Measurements from ENCODE around the gene XRCC4.

XRCC4 gene

DNA sequence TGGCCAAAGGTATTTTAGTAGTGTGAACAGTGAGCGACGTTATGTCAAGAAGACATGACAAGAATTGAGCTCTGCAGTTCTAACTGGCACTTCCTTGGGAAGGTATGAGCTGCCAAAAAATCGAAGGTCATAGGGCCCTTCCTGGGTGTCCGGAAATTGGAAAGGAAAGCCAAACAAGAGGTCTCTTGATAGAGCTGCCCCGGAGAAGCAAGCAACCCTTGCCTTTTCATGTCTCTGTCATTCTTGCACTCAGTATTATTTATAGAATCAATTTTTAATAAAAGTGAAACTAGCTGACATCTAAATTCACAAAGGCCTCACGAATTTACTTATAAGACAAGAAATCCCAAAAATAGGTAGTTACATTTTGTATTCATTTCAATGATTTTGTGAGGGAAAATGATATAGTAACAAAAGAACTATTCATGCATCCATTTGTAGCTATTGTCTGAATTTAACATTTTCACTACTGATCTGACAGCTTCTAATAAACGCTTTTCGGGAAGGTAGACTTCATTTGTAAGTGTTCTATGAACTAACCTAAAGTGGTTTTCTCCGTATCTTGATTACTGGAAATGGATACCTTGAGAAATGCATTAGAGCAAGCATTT is 280.4 kb downstream of the XRCC4 start:
- no peak for DNase-seq

DNA sequence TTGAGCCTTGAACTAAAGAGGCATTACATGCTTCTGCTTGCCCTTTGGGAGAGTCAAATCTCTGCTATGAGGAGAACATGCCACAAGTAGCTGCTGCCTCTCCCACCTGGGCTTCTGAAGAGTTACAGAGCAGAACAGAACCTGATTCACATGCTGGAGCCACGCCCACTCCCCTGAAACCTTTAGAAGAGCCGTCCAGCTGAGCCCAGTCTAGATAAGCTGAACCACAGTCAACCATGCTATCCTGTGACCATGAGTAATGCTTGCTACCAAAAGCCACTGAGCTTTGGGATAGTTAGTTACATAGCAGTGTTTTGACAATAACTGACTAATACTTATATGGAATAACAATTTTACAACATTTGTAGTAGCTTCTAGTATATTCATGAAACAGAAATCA is 283.2 kb downstream of the XRCC4 start:
- DNase-seq = no peak

DNA sequence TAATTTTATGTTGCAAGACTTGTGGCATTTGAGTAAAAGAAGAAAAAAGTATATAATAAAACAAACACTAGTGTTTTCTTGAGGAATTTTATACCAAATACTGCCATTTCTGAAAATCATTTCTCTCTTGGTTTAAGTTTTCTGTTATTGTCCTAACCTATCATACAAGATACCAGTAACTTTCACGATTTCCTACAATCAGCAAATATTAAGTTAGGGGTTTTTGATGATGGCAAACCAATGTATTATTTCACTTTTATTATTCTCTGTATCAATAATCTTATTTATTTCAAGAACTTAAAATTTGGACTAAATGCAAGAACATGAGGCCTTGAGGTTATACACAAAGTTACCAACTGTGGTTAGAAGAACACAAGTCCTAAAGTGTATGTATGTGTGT is 285.2 kb downstream of the XRCC4 start:
- DNase-seq = no peak

DNA sequence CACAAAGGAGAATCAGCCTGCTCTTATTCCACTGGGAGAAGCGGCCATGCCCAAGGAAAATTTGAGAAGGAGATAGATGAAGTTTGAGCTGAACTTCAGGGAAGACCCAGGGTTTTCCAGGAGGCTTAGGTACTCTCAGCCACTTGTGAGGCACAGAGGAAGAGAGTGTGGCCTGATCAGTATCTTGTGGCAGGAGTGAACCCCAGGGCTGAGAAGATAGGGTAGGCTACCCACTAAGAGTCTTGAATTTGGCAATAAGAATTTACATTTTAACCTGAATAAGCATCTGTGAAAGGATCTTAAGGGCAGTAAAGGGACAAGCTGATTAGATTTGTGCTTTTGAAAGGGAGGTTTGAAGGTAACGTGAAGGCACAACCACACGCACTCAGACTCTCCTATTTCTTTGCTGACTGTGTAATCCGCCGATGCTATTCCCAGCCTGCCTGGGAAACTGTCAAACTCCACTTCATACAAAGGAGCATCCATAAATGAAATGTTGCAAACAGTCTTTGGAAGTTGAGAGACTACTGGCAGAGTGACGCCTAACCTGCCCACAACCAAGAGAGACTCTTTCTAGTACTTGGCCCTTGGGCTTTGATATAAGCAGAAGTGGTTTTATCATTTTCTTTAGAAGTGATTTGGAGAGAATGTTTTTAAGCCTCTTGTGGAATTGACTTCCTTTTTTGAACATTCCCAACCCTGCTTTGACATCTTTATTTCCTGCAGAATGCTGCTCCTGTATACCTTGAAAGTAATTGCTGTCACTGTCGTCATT is 286.0 kb downstream of the XRCC4 start:
- DNase-seq = no peak

DNA sequence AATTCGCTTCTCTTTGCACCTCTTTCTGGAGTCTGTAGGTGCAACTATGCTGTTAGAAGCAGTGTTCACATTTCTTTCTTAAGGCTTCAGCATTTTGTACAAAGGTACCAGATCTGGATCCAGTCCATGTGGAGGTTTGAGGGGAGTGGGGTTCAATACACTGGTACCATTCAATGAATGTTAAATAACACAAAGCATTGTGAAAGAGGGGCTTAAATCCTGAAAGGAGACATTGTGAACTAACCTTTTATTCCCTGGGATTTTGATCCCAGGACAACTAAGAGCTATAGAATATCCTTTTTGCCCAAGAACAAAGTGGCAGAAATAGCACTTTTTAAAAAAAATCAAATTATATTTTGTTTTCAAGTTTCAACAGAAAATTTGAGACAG is 286.5 kb downstream of the XRCC4 start:
- DNase-seq = no peak

DNA sequence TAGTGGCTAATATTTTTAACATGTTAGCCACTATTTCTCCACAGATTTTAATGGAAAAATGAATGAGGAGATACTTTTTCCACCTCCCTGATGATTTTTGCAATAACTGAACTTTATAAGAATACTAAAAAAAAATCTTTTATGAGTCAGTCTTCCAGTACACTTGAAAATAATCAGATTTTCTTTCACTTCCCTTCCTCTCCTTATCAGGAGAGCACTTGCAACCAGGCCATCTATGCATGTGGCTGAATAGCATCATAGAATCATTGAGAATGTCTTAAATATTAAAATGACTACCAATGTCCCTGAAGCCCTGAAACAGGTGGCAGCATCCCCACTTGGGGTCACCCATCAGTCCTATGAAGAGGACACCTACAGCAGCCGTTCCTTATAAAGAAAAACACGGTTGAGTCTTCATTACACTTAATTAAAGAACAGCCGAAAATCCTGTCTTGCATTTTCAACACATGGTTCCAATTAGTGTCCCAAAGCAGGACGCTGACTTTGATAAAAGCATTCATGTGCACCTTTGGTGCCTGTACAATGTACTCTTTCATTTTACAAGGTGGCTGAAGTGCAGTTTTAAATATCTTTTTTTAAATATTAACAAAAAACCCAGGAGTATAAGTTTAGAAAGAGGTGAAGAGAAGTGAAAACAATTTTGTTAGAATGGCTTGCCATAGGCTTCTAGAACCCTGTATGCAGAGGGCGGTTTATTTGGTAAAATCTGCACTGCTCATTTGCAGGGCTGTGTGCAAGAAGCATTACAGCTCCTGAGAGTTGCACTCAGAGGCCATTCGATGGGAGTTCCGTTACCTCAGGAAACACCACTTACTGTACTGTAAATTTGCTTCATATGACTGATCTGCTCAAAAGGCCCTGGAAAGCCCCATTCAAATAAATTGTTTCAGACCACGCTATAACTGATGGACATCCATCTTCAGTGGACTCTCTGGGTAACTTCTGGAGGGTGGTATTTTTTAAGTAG is 287.3 kb downstream of the XRCC4 start:
- DNase-seq = no peak

DNA sequence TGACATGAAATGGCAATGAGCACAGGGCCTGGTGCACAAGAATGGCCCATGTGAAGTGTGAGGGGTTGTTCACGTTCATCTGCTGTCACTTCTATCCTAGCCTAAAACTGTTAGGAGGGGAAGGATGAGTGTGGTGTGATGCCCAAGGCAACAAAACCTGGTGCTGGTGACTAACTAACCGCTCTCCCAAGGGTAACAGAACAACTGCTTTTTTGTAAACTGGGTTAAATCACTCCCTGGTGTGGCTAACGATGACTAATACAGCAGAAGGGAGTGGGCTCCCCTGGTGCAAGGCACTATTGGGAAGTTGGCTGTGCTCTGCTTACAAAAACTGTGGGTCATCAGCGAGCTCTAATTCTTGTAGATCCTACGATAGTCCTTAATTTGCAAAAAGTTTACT is 291.0 kb downstream of the XRCC4 start:
- DNase-seq = no peak

DNA sequence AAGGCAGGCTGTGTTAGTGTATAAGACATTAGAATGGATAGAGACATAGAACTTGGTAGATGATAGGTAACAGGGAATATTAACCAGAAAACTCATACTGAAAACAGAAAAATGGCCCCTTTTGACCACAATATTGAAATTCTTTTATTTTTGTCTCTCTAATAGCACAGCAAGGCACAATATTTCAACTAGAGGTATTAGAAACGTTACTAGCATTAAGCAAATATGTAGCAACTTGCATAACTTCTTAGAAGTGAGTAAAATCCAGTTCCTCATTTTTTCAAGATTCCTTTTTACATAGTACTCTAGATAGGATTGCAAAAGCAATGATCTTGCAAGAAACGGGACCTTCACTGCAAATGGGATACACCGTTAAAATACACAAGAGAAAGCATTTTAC is 291.5 kb downstream of the XRCC4 start:
- DNase-seq = no peak

DNA sequence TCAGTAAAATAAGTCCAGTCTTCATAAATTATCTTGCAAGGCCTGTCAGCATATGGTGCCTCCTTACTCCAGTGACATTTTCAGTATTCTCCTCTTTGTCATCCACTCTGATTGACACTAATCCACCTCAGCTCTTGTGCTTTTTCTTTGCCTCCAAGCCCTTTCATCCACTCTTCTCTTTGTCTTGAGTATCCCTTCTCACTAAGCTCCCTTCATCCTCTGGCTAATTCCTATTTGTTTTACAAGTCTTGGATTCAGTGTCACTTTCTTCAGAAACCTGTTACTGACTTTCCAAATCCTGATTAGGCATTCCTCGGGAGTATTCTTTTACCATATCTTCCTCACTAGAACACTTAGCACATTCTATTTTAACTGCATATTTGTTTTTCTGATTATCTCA is 293.6 kb downstream of the XRCC4 start:
- DNase-seq = no peak

DNA sequence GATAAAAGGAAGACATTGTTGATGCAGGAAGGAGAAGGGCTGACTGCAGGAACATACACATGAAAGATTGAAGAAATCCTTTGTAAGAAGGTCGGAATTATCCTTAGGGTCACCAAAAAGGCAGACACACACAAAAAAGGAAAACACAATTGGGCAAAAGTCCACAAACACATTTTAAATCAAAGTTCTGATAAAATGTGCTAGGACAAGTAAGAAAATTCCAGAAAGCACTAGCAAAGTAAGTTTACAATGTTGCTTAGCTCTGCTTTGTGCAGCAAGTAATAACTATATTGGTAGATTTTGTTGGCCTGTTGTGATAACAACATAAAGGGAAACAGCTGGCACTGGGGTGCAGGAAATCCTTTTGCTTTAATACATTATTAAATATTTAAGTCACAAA is 294.4 kb downstream of the XRCC4 start:
- no peak for DNase-seq

DNA sequence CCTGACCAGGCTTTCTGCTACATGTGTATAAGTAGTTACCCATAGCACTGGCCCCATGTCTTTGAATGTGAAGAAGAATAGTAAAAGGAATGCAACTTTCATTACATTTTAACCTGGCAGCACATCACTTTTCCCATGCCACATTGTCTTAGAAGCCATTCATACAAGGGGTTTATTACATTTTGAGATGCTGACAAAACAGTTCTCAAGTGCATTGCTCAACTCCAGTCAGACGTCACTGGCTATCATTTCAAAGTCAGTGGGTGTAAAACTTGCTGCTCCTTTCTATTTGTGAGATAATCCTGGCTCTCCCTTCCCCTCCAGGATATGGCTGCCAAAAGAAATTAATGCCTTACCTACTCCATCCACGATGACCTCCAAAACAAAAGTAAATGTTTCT is 297.2 kb downstream of the XRCC4 start:
- DNase-seq = no peak

DNA sequence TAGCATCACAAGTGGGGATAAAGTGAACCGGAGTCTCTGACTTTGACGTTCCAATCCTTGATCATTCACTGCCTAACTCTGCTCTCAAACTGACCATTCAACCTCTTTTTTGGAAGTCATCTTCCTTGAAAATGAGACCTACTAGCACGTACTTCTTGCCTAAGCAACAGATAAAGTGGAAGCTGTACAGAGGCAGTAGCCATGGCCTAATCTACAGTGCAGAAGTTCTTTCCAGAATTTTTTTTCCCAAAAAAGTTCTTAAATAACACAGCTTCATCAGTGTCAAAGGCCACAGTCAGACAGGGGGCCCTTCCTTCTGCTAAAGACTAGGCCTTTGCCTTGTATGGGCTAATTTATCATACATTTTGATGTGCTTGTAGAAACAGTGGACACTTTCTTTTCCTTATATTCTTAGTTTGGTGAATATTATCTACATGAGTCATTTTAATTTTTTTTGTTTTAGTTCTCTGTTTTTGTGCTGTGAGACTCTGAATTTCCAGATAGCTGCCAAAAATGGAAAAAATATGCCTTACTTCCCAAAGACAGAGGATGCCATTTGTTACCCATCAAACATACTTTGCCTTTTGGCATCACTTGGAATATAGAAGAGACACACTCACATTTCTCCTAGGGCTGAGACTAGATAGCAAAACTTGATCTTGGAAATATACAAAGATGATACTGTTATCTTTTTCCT is 297.9 kb downstream of the XRCC4 start:
- no peak for DNase-seq

DNA sequence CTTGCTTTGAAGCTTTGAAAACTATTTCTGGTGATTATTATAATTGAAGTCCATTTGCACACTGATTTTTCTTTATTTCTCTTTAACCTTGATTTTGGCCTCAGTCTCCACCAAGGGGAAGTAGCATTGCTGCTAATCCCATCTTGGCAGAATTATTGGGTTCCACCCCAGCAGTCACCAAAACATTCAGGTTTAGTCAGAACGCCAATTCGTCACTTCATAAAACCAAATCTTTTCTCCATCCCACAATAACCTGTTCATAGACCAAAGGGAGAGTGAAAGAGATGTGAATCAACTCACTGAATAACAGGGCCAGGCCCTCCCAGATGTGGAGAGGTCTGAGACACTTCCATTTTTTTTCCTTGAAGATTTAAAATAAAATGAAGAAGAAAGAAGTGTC is 299.1 kb downstream of the XRCC4 start:
- no peak for DNase-seq

DNA sequence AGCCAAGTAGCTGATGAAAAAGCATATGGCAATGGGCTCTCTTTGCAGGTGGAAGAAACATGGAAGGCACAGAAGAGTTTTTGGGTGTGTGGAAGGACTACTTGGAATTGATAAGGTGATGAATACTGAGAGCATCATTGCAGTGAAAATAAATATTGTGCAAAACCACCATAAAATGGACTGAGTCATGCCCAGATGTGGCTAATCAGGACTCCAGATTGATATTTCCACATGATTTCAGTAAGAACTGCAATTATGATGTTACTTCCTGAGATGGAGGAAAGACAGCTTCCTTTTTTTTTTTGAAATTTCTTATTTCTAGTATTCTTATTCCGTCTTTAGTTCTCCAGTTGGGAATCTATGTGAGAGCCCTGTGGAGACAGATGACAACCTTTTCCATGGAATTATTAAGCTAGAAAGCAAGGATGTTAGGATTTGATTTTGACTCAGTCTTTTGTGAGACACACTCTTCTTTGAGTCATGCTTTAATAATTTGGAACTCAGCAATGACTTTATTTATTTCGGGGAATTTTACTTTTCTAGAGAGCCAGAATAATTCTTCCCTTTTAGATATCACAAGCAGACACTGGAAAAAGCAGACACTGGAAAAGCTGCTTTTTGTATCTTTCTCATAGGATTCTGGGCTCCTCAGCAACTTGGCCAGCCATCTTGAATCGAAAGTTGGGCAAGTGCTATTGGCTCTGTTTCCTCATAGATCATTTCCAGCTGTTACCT is 300.0 kb downstream of the XRCC4 start:
- DNase-seq = no peak

DNA sequence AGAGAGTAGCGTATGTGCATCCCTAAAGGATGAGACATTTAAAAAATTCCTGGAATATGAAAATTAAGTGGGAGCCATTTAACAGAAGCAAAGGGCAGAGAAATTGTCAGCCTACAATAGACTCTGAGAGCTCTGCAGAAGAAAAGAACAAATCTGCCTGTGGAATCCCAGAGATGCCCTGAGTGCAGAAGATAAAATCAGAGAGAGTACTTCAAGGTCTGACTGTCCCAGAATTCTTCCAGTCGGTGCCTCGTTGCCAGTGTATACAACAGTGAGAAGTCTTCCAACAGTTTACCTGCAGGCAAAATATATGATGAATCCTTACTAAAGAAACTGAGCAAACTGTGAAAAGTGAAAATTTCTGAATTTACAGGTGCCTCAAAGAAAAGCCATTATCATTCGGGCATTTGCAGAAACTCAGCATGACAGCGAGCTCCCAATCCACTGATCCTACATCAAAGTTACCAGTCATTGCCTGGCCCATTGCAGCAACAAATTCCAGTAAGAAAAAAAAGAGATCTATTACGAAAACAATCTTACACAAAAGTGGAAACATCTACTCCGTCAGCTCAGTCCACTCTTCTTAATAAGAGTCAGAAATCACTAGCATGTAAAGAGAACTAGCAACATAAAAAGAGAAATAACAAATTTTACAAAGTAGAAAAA is 301.4 kb downstream of the XRCC4 start:
- no peak for DNase-seq

DNA sequence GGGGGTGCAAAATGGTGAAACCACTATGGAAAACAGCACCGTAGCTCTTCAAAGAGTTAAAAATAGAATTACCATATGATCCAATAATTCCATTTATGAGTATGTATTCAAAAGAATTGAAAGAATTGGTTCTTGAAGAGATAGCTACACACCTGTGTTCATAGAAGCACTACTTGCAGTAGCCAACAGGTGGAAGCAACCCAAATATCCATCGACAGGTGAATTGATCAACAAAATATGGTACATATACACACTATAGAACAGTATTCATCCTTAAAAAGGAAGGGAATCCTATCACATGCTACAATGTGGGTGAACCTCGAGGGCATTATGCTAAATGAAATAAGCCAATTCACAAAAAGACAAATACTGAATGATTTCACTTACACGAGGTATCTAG is 308.5 kb downstream of the XRCC4 start:
- no peak for DNase-seq

DNA sequence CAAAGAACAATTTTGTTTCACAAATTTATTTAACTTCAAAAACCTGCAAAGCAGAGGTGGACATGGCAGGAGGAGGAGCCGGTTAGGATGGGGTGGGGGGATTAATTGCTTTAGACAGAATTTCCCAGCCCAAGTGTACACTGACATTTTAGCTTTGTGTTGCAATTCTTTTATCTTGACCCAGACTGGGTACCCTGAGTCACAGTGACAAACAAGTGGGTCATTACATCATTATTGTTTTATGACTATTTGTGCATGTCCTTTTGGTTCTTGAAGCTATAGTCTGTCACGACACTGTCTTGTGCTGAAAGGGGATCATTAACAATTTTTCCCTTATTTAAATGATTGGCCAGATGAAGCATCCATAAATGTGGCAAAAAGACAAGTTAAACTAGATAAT is 309.7 kb downstream of the XRCC4 start:
- DNase-seq = no peak

DNA sequence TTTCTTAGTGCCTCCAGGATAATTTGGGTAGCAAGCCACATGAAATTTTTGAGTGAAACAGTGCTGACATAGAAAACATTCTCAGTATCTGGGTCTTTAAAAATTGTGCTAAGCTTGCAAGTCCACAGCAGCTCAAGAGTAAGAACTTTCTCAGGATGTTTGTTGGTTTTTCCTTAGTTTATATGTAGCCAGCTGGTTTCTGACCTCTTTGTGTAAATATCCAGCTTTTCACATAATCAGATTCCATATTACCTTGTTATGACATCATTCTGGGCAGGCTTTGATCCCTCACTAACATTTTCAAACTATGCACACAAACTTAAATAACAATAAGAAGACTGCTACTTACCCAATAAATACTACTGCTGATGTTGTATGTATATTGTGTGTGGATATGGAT is 311.3 kb downstream of the XRCC4 start:
- no peak for DNase-seq

DNA sequence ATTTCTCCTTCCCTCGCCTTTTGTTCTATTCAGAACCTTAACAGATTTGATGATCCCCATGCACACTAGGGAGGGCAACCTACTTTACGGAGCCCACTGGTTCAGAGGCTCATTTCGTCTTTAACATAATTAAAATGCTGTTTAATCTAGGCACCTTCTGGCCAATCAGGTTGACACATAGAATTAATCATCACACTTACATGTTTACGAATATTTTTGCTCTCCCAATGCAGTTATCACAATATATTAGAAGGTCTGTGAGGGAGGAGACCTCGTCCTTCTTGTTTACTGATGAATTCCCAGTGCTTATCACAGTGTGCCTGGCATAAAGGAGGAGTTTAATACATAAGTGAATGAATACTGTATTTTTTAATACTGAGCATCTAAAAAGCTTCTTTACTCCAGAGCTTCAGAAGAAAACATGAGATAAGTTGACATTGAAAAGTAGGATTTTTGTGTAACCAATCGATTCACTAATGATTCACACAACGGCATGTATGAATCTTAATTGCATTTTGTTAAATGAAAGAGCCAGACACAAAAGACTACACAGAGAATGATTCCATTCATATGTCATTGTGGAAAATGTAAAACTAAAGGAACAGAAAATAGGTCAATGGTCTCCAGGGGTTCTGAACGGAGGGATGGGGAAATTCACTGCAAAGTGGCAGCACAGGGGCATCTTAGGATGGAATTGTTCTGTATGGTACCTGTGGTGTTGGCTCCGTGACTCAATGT is 315.6 kb downstream of the XRCC4 start:
- no peak for DNase-seq

DNA sequence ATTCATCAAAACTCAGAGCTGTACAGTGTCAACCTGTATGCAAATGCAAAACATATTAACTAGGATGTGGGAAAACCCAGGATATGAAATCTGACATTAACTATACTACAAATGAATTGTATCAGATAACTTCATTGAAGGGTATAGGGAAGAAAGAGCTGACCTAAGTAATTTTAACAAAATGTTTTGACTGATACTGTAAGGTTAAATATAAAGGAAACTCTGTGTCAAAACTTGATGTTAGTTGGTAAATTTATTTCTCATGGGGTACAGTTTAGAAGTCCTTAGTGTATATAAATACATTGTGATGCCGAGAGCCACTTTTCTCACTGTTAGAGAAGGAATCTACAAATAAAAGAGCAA is 316.1 kb downstream of the XRCC4 start:
- no peak for DNase-seq

DNA sequence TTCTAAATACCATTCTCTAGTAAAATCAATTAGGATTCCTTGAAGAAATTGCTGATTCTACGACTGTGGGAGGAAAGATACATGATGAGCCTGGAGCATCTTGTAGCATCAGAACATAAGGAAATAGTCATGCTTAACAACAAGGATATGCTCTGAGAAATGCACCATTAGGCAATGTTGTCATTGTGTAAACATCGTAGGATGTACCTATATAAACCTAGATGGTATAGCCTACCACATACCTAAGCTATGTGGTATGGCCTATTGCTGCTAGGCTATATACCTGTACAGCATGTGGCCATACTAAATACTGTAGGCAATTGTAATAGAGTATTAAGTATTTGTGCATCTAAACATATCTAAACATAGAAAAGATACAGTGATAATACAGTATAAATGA is 316.8 kb downstream of the XRCC4 start:
- DNase-seq = no peak
